Measurements from ENCODE around the gene RALY.

Gene RALY

GRCh38 chr20:34082232-34082887, 88.6 kb downstream of the RALY start:
- DNase-seq (ENCODE audit: low read depth): no peak

DNA sequence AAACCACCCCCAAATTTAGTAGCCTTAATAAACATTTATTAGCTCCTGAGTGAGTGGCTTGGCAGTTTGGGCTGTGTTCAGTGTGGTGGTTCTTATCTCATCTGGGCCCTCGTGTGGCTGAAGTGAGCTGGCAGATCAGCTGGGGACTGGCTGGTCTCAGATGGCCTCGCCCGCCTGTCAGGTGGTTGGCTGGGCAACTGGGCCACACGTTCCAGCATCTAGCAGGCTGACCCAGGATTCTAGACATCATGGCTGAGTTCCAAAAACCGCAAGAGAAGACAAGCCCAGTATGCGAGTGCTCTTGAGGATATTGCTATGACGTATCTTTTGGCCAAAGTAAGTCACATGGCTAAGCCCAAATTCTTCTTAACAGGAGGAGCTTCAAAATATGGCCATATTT, 89.4 kb downstream of the RALY start:
- DNase-seq (ENCODE audit: low read depth): no peak

GRCh38 chr20:34083781-34084180, 90.1 kb downstream of the RALY start:
- DNase-seq (ENCODE audit: low read depth): no peak

DNA sequence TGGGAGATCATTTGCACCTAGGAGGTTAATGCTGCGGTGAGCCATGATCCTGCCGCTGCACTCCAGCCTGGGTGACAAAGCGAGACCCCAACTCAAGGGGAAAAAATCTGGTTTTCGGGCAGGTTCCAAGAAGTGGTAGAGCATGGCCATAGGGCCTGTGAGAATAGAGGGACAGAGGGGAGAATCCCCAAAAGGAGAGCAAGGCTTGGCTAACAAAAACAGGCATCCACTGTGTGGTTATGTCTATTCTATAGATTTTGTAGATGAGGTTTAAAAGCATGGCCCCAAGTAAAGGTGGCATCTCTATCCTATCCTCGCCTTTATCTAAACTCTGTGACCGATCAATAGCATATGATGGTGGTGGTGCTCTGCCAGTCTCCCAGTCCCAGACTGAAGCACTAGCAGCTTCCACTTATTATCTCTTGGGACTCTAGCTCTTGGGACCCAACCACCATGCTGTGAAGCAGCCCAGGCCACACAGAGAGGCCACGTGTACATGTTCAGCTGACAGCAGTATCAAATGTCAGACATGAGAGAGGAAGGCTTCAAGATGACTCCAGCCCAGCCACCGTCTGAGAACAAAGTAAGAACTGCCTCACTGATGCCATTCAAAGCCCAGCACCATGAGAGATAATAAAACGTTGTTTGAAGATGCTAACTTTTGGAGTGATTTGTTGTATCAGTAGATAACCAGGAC, 90.7 kb downstream of the RALY start:
- no peak for DNase-seq (ENCODE audit: low read depth)

GRCh38 chr20:34085544-34086040, 91.9 kb downstream of the RALY start:
- DNase-seq (ENCODE audit: low read depth): no peak

GRCh38 chr20:34088305-34089174, 94.8 kb downstream of the RALY start:
- no peak for DNase-seq (ENCODE audit: low read depth)

DNA sequence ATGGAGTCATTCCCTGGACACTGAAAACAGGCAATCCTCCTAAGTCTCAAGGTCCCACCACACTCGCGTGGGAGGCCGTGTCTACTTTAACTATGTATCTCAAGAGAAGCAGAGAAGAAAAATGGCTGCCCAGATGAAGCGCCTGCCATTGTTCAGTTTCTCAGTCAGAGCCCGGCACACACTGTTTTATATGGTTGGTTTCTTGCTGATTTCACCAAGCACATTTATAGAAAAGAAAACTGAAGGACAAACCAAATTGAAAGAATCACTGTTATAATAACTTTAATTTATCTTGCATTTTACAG, 95.4 kb downstream of the RALY start:
- DNase-seq (ENCODE audit: low read depth): no peak

- DNase-seq (ENCODE audit: low read depth): no peak
Measured at GRCh38 chr20:34089655-34090345, 96.1 kb downstream of the RALY start.

DNA sequence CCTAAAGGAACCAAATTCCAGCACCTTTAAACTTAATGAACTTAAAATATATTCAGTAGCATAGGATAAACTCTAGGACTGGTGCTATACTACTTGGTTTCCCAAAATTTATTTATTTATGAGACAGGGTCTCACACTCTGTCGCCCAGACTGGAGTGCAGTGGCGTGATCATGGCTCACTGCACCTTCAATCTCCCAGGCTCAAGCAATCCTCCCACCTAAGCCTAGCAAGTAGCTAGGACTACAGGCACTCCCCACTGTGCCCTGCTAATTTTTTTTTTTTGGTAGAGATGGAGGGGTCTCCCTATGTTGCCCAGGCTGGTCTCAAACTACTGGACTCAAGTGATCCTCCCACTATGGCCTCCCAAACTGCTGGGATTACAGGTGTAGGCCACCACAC, 96.9 kb downstream of the RALY start:
- DNase-seq (ENCODE audit: low read depth): no peak

DNA sequence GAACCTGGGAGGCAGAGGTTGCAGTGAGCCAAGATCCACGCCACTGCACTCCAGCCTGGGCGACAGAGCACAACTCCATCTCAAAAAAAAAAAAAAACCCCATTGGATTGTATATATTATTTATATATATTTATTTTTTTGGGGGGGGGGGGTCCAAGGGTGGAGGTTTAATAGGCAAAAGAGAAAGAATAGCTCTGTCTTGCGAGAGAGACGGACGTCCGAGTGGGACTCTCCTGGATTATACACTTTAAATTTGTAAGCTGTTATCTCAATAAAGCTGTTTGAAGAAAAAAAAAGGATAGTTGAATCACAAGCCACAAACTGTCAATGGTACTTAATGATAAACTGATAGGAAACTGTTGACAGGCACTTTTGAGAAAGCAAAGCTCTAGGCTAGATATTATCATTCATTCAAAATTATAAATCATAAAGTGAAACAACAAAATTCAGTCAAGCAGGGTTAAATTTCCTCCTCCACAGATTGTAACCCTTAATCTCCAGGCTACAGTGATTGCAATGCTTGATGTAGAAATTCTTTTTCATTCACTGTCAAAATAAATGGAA, 98.0 kb downstream of the RALY start:
- DNase-seq (ENCODE audit: low read depth): no peak

GRCh38 chr20:34093895-34094294, 100.2 kb downstream of the RALY start:
- DNase-seq (ENCODE audit: low read depth): no peak

DNA sequence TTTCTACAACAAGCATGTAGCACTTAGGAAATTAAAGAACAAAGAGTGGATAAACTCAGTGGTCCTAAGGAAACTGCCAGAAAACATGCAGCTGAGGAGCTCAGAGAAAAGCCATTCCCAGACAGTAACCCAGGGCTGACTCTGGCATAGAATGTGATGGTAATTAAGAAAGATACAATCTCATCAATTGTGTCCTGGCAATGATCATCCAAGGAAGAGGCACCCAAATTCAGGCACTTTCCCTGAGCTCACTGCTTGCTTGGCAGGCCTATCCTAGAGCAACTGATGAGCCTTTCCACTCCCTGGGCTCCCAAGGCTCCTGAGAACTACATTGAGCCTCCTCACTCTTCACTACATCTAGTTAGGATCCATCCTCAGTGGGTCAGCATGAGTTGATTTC, 102.1 kb downstream of the RALY start:
- no peak for DNase-seq (ENCODE audit: low read depth)

DNA sequence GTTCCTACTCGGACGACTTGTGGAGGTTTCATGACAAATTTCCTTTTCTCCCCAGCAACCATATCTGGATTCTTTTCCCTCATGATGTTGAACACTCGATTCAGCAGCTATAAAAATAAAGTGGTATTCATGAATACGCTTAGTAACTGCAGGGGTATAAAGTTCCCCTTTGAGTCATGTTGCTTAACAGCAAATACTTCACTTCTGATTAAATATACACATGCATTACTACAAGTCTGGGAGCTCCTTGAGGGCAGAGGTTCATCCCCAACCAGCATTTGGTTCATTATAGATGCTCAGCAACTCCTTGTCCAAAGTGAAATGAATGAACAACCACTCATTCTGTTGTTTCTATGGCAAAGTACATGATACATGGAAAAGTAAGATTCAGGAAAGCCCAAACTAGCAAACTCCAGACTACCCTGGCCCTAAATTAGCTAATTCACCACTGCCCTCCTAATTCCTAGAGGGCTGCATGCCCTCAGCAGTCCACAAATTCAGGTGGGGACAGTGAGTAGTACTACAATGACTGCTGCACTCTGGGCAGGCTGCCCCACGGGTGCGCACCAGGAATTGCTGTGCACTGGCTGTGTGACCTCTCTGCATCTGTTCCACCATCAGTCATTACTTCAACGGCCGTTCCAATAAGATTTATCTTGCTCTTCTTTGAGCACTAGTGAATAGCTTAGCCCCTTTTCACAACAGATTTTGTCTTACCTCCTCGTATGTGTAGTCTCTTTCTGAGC, 103.2 kb downstream of the RALY start:
- DNase-seq (ENCODE audit: low read depth): no peak

- no peak for DNase-seq (ENCODE audit: low read depth)
Measured at GRCh38 chr20:34098570-34098969, 104.9 kb downstream of the RALY start.

GRCh38 chr20:34099675-34100074, 106.0 kb downstream of the RALY start:
- no peak for DNase-seq (ENCODE audit: low read depth)

DNA sequence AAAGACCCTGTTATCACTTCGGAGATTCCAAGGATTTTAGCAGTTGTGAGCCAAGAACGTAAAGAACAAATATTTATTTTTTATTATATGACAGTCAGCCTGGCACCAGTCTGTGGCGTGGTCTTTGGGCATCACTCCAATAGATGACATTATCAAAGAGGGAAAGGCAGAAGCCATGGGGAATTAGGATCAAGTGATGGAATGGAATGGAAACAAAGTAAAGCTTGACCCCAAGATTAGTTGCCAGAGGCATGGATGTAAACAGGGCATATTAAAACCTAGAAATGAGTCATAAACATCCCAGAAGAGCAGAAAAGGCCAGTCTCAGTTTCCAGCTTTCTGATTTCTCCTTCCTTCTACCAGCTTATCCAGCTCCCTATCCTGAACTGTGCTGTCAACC, 106.9 kb downstream of the RALY start:
- DNase-seq (ENCODE audit: low read depth): no peak

GRCh38 chr20:34102342-34102741, 108.6 kb downstream of the RALY start:
- no peak for DNase-seq (ENCODE audit: low read depth)

DNA sequence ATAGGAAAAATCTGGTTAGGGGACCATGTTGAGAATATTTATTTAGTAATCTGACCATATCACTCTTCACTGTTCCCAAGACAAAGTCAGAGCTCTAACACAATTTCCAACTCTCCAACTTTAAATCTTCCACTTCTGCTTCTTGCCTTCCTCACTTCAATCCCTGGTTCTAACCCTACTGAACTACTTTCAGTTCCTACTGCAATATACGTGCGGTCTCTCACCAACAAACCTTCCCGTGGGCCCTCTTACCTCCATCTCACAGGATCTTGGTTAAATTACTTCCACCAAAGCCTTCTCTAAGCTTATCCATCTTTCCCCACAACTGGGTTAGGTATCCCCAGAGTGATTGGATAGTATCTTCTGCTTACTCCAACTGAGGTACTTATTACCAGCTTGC, 110.3 kb downstream of the RALY start:
- DNase-seq (ENCODE audit: low read depth): no peak

DNA sequence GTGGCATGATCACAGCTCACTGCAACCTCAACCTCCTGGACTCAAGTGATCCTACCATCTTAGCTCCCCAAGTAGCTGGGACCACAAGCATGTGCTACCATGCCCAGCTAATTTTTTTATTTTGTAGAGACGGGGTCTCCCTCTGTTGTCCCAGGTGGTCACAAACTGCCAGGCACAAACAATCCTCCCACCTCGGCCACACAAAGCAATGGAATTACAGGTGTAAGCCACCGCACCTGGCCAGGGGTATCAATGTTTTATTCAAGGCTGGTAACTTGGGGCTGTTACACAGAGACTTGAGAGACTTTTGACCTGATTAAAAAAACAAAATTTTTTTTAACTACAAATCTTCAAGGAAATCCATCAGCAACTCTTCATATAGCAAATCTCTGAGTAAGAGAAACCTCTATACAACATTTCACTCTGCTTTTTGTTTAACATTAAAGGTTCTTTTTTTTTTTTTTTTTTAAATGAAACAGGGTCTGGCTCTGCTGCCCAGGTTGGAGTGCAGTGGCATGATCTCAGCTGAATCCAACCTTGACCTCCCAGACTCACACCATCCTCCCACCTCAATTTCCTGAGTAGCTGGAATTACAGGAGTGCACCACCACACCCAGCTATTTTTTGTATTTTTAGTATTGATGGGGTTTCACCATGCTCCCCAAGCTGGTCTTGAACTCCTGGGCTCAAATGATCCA, 112.4 kb downstream of the RALY start:
- DNase-seq (ENCODE audit: low read depth): no peak

DNA sequence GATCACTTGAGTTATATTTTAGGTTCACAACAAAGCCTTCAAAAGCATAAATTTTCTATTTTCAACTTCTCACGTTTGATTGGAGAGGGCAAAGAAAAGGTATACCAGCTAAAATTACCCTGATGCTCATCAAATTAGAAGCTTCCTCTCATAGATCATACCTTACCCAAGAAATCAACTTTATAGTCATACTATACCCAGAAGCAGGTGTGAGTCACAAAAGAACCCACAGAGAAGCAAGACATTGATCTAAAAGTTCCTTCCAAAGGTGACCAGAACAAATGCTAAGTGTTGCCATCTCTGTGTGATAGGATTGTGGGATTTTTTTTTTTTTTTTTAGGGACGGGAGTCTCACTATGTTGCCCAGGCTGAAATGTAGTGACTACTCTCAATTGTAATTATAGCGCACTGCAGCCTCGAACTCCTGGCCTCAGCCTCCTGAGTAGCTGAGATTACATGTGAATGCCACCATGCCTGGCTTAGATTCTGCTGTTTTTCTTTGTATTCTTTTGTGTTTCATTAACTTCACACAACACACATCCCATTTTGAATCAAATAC, 115.0 kb downstream of the RALY start:
- DNase-seq (ENCODE audit: low read depth): no peak
